SU-DHL-6 (cell line): ENCODE data around the gene COBL.

Experiments used
- H2AFZ ChIP-seq: fragments of 200-600 bp; sonication (generic); 2 replicates; pipeline ENCODE4 v1.6.1; 2014; ENCODE audit warnings: low read depth, mild to moderate bottlenecking, moderate library complexity, mixed read lengths, antibody characterized with exemption, low read length; ENCODE audit not compliant: severe bottlenecking
- H3F3A ChIP-seq: fragments of 200-600 bp; shearing (Covaris generic); 2 replicates; pipeline ENCODE4 v1.6.0; 2016; ENCODE audit warnings: antibody characterized with exemption, mild to moderate bottlenecking; ENCODE audit not compliant: insufficient read depth
- H3K27ac ChIP-seq: fragments of 200-600 bp; sonication (generic); 2 replicates; pipeline ENCODE4 v1.5.1; 2016; ENCODE audit warnings: low read depth, mild to moderate bottlenecking, low read length, moderate library complexity, mixed read lengths
- H3K27me3 ChIP-seq: fragments of 200-600 bp; sonication (generic), shearing (Covaris generic); 2 replicates; pipeline ENCODE4 v1.6.0; 2014; ENCODE audit warnings: mild to moderate bottlenecking, low read length
- H3K36me3 ChIP-seq: fragments of 200-600 bp; sonication (generic); 2 replicates; pipeline ENCODE4 v1.6.1; 2014; ENCODE audit warnings: mild to moderate bottlenecking, low read length, mixed read lengths
- H3K4me2 ChIP-seq: fragments of 300-600, 200-600 bp; shearing (Covaris generic), sonication (generic); 2 replicates; pipeline ENCODE4 v1.6.0; 2014; ENCODE audit warnings: low read length, low read depth, mild to moderate bottlenecking; ENCODE audit not compliant: poor library complexity, severe bottlenecking
- H3K4me3 ChIP-seq: fragments of 200-600 bp; sonication (generic); 2 replicates; pipeline ENCODE4 v1.5.1; 2014; ENCODE audit warnings: antibody characterized with exemption, low read length, mild to moderate bottlenecking, mixed read lengths; ENCODE audit not compliant: insufficient read depth, poor library complexity, severe bottlenecking
- H3K79me2 ChIP-seq: fragments of 200-600 bp; sonication (generic); 2 replicates; pipeline ENCODE4 v1.6.1; 2014; ENCODE audit warnings: mild to moderate bottlenecking, low read length, moderate library complexity; ENCODE audit not compliant: insufficient read depth
- H3K9ac ChIP-seq: fragments of 200-600 bp; sonication (generic); 2 replicates; pipeline ENCODE4 v1.7.0; 2014; ENCODE audit warnings: mild to moderate bottlenecking, low read length
- H3K9me2 ChIP-seq: fragments of 200-600 bp; sonication (generic); replicated peaks from 2 replicates; pipeline ENCODE4 v1.6.1; 2014; ENCODE audit warnings: low read length; ENCODE audit not compliant: insufficient read depth
- H3K9me3 ChIP-seq: fragments of 200-600 bp; sonication (generic); 2 replicates; pipeline ENCODE4 v1.6.1; 2014; ENCODE audit warnings: low read length, mixed read lengths; ENCODE audit not compliant: insufficient read depth
- H4K20me1 ChIP-seq: fragments of 200-600 bp; sonication (generic); 2 replicates; pipeline ENCODE4 v1.6.1; 2014; ENCODE audit warnings: low read depth, mild to moderate bottlenecking, antibody characterized with exemption, low read length, moderate library complexity, mixed read lengths
- EZH2phosphoT487 ChIP-seq: fragments of 200-600 bp; sonication (generic), shearing (Covaris generic); conservative IDR thresholded peaks from 2 replicates; pipeline ENCODE4 v1.6.1; 2018; ENCODE audit warnings: mild to moderate bottlenecking, antibody characterized with exemption, low read length, moderate library complexity, mixed read lengths
- TF ChIP-seq, protein P1 (sequence below): fragments of 200-600 bp; sonication (generic); IDR thresholded peaks from one replicate; pipeline ENCODE4 v1.5.1; 2017; ENCODE audit warnings: antibody characterized with exemption, mild to moderate bottlenecking, low read length, moderate library complexity; ENCODE audit not compliant: insufficient read depth, poor library complexity, severe bottlenecking

The COBL gene

DNA sequence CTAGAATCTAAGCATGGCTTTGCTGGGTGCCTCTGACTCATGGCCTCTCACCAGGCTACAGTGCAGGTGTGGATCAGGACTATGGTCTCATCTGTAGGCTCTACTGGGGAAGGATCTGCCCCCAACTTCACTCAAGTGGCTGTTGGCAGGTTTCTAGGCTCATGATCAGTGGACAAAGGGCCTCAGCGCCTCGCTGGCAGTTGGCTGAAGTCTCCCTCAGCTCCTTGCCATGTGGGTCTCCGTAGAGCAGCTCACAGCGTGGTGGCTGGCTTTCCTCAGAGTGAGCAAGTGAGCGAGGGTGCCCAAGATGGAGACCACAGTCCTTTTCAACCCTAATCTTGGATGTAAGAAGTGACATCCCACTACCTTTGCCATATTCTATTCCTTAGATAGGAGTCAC lies 238.0 kb downstream of the COBL start:
- H3K27me3 ChIP-seq, result no peaks in the 10 kb centered on the region
- no peaks in the 10 kb centered on the region for H3K36me3 ChIP-seq
- H3K79me2 ChIP-seq, result no peaks in the 10 kb centered on the region
- no peaks in the 10 kb centered on the region for H3K9me2 ChIP-seq
- no peak for TF ChIP-seq EZH2phosphoT487
- TF ChIP-seq, protein P1, sequence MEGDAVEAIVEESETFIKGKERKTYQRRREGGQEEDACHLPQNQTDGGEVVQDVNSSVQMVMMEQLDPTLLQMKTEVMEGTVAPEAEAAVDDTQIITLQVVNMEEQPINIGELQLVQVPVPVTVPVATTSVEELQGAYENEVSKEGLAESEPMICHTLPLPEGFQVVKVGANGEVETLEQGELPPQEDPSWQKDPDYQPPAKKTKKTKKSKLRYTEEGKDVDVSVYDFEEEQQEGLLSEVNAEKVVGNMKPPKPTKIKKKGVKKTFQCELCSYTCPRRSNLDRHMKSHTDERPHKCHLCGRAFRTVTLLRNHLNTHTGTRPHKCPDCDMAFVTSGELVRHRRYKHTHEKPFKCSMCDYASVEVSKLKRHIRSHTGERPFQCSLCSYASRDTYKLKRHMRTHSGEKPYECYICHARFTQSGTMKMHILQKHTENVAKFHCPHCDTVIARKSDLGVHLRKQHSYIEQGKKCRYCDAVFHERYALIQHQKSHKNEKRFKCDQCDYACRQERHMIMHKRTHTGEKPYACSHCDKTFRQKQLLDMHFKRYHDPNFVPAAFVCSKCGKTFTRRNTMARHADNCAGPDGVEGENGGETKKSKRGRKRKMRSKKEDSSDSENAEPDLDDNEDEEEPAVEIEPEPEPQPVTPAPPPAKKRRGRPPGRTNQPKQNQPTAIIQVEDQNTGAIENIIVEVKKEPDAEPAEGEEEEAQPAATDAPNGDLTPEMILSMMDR, result no peak
- H4K20me1 ChIP-seq, result no peaks in the 10 kb centered on the region
- H3F3A ChIP-seq, result no peaks in the 10 kb centered on the region
- no peak overlapping the region for H2AFZ ChIP-seq
- no peak overlapping the region for H3K4me2 ChIP-seq
- no peak overlapping the region for H3K9ac ChIP-seq
- H3K9me3 ChIP-seq, result no peaks in the 10 kb centered on the region
- no peak overlapping the region for H3K4me3 ChIP-seq
- H3K27ac ChIP-seq, result no peak overlapping the region

DNA sequence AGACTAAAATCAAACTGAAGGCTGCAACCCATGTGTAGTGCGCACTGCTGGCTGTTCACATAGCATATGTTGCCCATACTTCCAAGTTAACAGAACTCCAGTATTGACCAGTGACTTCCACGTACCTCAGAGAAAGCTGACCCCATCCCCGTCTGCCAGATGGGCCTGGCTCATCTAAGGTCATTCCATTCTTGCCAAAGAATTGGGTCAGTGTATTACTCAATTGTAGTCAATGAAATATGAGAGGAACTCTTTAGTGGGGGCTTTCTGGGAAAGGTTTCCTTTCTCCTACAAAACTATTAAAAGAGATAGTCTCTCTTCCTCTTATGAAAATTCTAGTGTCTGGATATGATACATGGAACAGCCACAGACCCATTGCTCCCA lies 238.6 kb downstream of the COBL start:
- no peaks in the 10 kb centered on the region for H3K27me3 ChIP-seq
- no peak overlapping the region for H3K4me3 ChIP-seq
- no peak for TF ChIP-seq EZH2phosphoT487
- TF ChIP-seq, protein P1, result no peak

DNA sequence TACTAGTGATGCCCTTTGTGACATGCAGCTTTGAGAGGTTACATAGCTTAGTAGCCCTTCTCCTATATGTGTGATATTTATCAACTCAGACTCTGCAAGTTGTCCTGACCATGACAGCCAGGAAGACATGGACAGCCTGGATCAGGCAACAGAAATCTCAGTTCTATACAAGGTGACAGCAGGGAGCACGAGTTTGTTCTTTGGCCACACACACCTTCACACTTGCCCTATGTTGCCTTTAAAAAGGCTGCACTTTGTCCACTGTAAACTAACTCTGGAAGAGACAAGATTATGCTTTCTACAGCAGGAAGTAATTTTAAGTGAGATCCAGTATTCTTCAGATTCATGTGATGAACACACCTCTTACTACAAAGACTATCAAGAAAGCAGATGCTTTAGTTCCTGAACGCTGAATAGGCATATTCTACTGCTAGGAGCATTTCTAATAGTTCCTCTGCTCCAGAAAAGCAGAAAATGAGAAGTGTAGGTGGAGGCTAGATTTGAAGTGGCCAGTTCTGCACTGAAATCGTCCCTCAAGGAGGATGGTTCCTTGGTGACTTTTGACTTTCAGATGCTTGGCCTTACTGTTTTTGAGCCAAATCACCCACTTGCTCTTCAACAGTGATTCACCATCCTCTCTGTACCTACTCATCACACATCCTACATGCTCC lies 239.2 kb downstream of the COBL start:
- no peak overlapping the region for H2AFZ ChIP-seq
- no peak overlapping the region for H3K4me2 ChIP-seq
- H4K20me1 ChIP-seq, result no peaks in the 10 kb centered on the region
- no peaks in the 10 kb centered on the region for H3K9me2 ChIP-seq
- H3K79me2 ChIP-seq, result no peaks in the 10 kb centered on the region
- TF ChIP-seq, protein P1, result no peak
- TF ChIP-seq EZH2phosphoT487, result no peak
- no peaks in the 10 kb centered on the region for H3K9me3 ChIP-seq
- no peak overlapping the region for H3K27ac ChIP-seq
- no peak overlapping the region for H3K4me3 ChIP-seq
- H3K27me3 ChIP-seq, result no peaks in the 10 kb centered on the region
- no peak overlapping the region for H3K9ac ChIP-seq
- no peaks in the 10 kb centered on the region for H3K36me3 ChIP-seq
- H3F3A ChIP-seq, result no peaks in the 10 kb centered on the region

More for the DNA sequence above, 238.6 kb downstream of the COBL start:
- H3K79me2 ChIP-seq, result no peaks in the 10 kb centered on the region
- H4K20me1 ChIP-seq, result no peaks in the 10 kb centered on the region
- no peaks in the 10 kb centered on the region for H3F3A ChIP-seq
- no peaks in the 10 kb centered on the region for H3K9me3 ChIP-seq
- no peak overlapping the region for H3K4me2 ChIP-seq
- no peak overlapping the region for H3K27ac ChIP-seq
- H3K9ac ChIP-seq, result no peak overlapping the region
- no peak overlapping the region for H2AFZ ChIP-seq
- no peaks in the 10 kb centered on the region for H3K9me2 ChIP-seq
- no peaks in the 10 kb centered on the region for H3K36me3 ChIP-seq
